MV-4-11 (cell line): ENCODE measurements around the gene ADAMTS8.

Source experiments
- DNase-seq: peaks from one replicate; lab custom pipeline; 2025; lab: John Stamatoyannopoulos, UW

ADAMTS8 gene, protein sequence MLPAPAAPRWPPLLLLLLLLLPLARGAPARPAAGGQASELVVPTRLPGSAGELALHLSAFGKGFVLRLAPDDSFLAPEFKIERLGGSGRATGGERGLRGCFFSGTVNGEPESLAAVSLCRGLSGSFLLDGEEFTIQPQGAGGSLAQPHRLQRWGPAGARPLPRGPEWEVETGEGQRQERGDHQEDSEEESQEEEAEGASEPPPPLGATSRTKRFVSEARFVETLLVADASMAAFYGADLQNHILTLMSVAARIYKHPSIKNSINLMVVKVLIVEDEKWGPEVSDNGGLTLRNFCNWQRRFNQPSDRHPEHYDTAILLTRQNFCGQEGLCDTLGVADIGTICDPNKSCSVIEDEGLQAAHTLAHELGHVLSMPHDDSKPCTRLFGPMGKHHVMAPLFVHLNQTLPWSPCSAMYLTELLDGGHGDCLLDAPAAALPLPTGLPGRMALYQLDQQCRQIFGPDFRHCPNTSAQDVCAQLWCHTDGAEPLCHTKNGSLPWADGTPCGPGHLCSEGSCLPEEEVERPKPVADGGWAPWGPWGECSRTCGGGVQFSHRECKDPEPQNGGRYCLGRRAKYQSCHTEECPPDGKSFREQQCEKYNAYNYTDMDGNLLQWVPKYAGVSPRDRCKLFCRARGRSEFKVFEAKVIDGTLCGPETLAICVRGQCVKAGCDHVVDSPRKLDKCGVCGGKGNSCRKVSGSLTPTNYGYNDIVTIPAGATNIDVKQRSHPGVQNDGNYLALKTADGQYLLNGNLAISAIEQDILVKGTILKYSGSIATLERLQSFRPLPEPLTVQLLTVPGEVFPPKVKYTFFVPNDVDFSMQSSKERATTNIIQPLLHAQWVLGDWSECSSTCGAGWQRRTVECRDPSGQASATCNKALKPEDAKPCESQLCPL

DNA sequence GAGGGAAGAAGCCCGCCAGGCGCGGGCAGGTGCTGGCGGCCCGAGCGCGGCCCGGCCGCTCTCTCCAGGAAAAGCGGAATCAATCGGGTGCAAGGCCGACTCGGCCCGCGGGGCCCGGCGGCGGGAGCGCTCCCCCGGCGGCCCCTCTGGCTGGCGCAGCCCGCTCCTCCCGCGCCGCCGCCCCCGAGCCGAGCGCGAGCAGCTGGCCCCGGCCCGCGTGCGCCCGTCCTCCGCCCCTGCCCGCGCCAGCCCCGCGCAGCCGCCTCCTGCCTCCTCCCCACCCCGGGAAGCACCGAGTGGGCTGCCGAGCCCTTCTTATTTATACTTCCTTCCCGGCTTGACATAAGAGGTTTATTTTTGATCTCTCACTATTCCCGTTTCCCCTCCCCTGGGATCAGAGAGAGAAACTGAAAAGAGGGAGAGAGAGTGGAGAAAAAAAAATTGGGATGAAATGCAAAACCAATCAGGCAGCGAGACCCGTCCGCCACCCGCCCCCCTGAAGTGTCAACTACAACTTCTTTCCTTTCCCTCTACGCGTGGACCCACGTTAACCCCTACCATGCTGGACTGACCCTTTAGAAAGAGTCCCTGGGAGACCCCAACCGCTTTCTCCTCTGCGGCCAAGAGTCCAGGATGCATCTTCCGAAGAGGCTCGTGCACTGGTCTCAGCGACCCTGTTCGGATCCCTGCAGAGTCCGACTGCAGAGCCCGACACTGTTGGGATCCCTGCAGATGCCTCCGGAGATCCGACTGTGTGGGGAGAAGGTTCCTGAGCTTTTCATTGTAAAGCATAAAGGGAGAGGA, at the start of gene ADAMTS8:
TSS of gene ADAMTS8 (minus strand) at position 294 of the 804 bp plus-strand sequence. CDS start 323 bp downstream, outside the sequence.
- DNase-seq, result no peak

- DNase-seq, result no peak
These were observed 49.3 kb upstream of the ADAMTS8 start for GRCh38 chr11:130477586-130478203.

- no peak for DNase-seq
These were observed 48.6 kb upstream of the ADAMTS8 start for GRCh38 chr11:130476922-130477491.

GRCh38 chr11:130476200-130476921, 48.0 kb upstream of the ADAMTS8 start:
- no peak for DNase-seq

DNA sequence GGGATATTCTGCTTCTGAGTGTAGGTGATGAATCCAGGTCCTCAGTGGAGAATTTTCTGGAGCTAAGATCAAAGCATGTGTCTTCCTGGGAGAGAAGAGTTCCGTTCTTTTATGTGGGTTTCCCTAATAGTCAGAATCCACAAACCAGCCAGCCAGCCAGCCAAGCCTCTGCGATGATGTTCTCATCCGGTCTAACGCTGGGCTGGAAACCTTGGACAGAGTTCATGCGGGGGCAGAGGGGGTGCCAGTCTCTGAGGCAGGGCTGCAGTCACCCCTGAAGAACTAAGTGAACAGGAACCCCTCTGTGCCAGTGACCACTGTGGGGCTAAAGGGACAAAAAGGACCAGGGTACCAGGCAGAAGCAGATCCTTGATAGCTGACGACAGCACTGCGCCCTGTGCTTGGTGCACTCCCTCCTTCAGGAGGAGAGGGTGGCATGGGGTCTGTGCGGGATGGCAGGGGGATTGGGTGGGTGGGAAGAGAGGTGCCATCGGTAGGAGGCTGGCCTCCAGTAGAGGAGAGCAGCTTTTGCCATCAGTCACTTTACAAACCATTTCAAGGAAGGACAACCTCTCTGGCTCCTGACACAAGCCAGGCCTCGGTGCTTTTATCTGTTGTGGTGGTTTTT, 47.1 kb upstream of the ADAMTS8 start:
- DNase-seq, result no peak

DNA sequence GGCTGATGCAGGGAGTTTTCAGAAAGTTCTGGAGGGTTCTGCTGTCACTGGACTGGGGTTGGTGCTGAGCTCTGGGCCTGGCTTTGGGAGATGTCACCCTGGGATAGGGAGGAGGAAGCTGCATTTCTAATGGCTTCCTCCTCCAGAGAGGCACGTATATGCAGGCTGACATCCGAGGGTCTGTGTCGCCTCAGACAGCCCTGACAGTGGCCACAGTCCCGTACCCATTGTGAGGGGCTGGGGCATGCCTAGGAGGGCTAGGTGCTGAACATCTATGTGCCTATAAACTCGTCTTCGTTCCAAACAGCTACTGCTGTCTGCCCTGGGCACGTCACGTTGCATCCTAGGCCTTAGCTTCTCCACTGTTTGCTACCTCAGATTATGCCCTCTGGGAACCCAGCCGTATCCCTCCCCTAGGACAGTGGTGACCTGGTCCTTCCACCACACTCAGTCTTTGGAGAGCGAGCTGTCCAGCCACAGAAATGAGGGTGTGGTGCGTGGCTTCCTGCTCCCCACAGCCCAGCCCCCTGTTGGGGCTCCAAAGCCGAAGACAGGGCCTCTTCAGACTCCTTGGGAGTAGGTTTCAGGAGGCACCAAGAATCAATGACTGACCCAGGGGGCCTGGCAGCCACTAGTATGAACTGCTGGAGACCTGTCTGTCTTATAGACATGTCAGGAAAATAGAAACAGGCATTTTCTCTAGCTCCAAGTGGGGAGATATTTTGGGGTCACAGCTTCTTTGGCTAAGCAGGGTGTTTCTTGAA, 46.4 kb upstream of the ADAMTS8 start:
- DNase-seq, result no peak

DNA sequence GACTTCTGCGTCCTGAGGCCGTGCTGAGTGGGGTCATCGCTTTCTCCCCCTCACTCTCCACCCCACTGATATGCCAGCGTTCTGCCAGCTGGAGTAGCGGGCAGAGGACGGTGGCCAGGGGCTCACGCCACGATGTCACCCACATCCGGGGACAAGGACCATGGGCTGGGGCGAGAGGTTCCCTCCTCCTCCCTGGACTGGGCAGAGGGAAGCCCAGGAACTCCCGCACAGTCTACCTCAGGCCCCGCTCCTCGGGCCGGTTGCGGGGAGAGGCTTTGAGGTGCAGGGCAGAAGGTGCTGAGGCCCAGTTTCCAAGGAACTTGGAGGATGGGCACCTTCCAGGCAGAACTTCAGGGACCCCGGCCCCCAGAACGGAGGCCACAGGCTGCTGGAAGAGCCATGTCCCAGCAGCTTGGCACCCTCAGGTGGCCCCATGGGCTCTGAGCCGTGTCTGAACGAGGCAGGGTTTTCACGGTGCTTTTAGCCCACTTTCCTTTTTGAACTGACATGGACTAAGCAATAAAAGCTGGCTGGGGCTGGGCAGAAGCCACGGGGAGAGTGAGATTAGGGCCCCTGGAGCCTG, 45.5 kb upstream of the ADAMTS8 start:
- DNase-seq, result no peak

GRCh38 chr11:130473056-130473794, 44.8 kb upstream of the ADAMTS8 start:
- DNase-seq, result no peak

DNA sequence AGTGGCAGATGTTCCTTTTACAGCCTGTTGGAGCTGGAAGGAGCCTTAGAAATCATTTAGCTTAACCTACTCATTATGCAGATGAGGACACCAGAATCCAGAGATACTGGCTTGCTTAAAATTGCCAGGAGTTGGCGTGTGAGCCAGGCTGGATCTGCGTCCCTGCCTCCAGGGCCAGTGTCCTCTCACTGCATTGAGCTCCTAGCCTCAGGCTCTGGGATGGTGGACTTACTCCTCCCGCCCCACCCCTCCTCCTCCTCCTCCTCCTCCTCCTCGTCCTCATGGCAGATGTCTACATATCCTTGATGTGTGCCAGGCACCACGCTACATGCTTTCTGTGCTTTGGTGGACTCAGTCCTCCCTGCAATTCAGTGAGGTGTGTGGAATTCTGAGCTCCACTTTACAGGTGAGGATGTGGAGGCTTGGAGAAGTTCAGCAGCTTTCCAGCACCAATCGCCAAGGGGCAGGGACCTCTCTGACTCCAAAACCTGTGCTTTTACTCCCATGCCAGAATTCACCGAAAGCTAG, 44.1 kb upstream of the ADAMTS8 start:
- no peak for DNase-seq

- DNase-seq, result no peak
These were observed 43.5 kb upstream of the ADAMTS8 start for GRCh38 chr11:130471731-130472433.

DNA sequence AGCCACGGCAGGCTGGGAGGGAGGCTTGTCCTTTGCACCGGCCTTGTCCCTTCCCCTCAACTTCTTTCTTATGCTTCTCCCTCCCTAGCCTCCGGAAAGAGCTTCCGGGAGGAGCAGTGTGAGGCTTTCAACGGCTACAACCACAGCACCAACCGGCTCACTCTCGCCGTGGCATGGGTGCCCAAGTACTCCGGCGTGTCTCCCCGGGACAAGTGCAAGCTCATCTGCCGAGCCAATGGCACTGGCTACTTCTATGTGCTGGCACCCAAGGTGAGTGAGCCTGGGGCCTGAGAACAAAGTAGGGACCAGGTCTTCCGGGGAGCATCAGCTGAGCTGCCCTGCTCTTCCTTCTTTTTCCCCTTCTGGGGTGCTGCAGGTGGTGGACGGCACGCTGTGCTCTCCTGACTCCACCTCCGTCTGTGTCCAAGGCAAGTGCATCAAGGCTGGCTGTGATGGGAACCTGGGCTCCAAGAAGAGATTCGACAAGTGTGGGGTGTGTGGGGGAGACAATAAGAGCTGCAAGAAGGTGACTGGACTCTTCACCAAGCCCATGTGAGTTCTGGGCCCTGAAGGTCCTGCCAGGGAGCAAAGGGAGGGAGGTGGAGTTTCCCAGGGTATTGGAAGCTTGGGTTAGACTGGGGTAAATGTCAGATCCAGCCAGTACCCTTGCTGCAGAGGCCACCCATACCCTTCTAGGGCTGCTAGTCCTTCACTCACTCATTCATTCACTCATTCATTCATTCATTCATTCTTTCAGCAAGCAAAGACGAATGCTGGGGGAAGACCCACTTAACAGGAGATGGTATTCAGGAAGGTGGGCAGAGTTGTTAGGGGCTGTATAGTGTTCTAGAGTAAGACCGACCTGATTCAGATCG, 42.7 kb upstream of the ADAMTS8 start:
- no peak for DNase-seq

DNA sequence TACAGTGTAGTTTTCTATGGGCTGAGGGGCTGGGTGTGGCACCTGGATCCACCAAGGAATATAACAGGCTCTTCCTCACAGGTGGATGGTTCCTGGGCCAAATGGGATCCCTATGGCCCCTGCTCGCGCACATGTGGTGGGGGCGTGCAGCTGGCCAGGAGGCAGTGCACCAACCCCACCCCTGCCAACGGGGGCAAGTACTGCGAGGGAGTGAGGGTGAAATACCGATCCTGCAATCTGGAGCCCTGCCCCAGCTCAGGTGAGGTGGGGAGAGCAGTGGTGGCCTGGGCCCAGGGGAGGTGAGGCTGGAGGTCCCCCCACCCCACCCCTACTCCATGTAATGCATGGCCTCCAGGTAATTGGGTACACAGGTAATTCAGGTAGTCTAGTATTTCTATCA, 40.8 kb upstream of the ADAMTS8 start:
- DNase-seq, result no peak

GRCh38 chr11:130467116-130467900, 38.9 kb upstream of the ADAMTS8 start:
- peak; percentile 75 for DNase-seq

DNA sequence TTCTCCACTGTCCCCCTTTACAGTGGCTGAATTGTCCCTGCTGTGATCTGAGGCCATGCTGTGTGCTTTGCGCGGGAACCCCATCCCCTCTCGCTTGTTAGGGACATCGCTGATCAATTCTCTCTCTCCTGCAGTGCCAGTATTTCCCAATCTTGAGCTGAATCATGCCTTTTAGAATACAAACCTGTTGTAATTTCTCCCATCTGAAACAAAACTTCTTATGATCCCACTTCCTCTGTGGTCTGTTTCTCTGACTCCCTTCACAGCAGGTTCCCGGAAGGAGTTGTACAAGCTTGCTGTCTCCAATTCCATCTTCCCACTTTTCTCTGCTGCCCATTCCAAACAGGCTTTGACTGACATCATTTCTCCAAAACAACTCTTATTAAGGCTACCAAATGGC, 36.9 kb upstream of the ADAMTS8 start:
- DNase-seq, result peak; percentile 83

- no peak for DNase-seq
These were observed 35.9 kb upstream of the ADAMTS8 start for GRCh38 chr11:130464291-130464812.
